Colonic mucosa (tissue), 4 donors: ENCODE data around the gene ACOX3. TPM values are rescaled to one million over a fixed set of nuclear protein-coding genes. Genes with fewer than 3 reads are reported as not detected.
"Not testable (repeated sequence)": the region's sequence is repeated elsewhere in the genome, so short reads cannot be mapped to it uniquely, and the experiment has no call there.

Source experiments
- DNase-seq: peaks from one replicate; pipeline ENCODE4 v3.0.0-alpha.2; 2020
- H3K27ac ChIP-seq: fragments of 200-600 bp; one replicate; pipeline ENCODE4 v1.8.0; 2021
- H3K27me3 ChIP-seq: fragments of 200-600 bp; one replicate; pipeline ENCODE4 v1.8.0; 2021
- H3K36me3 ChIP-seq: fragments of 200-600 bp; one replicate; pipeline ENCODE4 v1.8.0; 2021
- H3K4me1 ChIP-seq: fragments of 200-600 bp; one replicate; pipeline ENCODE4 v1.8.0; 2021; ENCODE audit warnings: mild to moderate bottlenecking
- H3K4me3 ChIP-seq: fragments of 200-600 bp; one replicate; pipeline ENCODE4 v1.8.0; 2021
- H3K9ac ChIP-seq, 2 donors: one replicate each; pipeline ENCODE4 v1.7.0; 2013; ENCODE audit warnings: control low read depth in 2 of 2, low read depth in 2 of 2, low read length in 2 of 2
- H3K9me3 ChIP-seq: fragments of 200-600 bp; one replicate; pipeline ENCODE4 v1.8.0; 2021
- CTCF ChIP-seq: fragments of 200-600 bp; IDR thresholded peaks from one replicate; pipeline ENCODE4 v1.8.0; 2022; ENCODE audit warnings: antibody characterized with exemption, mild to moderate bottlenecking
- intact Hi-C: fragments of 100-400 bp; cut with DNase I; formaldehyde crosslinking; loops from one replicate; pipeline ENCODE4 v1.14.1; 2022
- total RNA-seq, 2 donors: library from RNA; stranded (reverse); fragmentation: NEBNext Ultra II Directional in 1 of 2; extraction: Animal tissue kit (Norgen Biotek cat#: 25700) in 1 of 2; gene quantifications; one replicate each; pipeline ENCODE4 v1.2.1, GENCODE V29; 2021
- donor health status: healthy.
- donor health status: DM: no; HTN: no; CAD: no.
- donor health status: DM: no; HTN: no; CAD: no.

The ACOX3 gene
- total RNA-seq, result 10 to 100 TPM; 19.9 to 26.1 TPM

GRCh38 chr4:8440492-8441311, at the start of gene ACOX3, which contains the start of gene TRMT44:
Gene ACOX3, minus strand, starts transcription at chr4:8440723. Its CDS starts 24,202 bp downstream, at chr4:8416521.
Gene TRMT44, plus strand, starts transcription at chr4:8440777. Its CDS starts 46 bp downstream, at chr4:8440823.
- peaks cover 9% of the 10 kb centered on the region for H3K4me1 ChIP-seq
- H3K27me3 ChIP-seq, result no peaks in the 10 kb centered on the region
- H3K27ac ChIP-seq, result peak within 1 kb of the TSS; percentile 92
- DNase-seq, result peak; percentile 95
- H3K4me3 ChIP-seq, result peak within 1 kb of the TSS; percentile 99
- H3K9ac ChIP-seq, result peak within 1 kb of the TSS; percentile 75 to 91
- no peak for TF ChIP-seq CTCF
- intact Hi-C loops, result no loop called here
- H3K9me3 ChIP-seq, result no peaks in the 10 kb centered on the region
- no peaks in the 10 kb centered on the region for H3K36me3 ChIP-seq

GRCh38 chr4:8488791-8489369, 48.4 kb upstream of the ACOX3 start:
- Histone ChIP-seq H3K27me3 (no peaks in the 10 kb centered on the region), H3K9me3 (no peaks in the 10 kb centered on the region), H3K4me1 (no peaks in the 10 kb centered on the region), H3K27ac (no peak overlapping the region), H3K4me3 (no peak overlapping the region), H3K9ac (no peak overlapping the region), H3K36me3 (no peaks in the 10 kb centered on the region)
- TF ChIP-seq CTCF, result no peak
- intact Hi-C loops, result no loop called here
- DNase-seq, result no peak

- H3K4me3 ChIP-seq, H3K9me3 ChIP-seq, intact Hi-C loops, H3K4me1 ChIP-seq, H3K27ac ChIP-seq, DNase-seq, H3K36me3 ChIP-seq, H3K27me3 ChIP-seq, H3K9ac ChIP-seq: not testable (repeated sequence)
Observed at GRCh38 chr4:8486643-8487042, 46.1 kb upstream of the ACOX3 start.

GRCh38 chr4:8480221-8480620, 39.7 kb upstream of the ACOX3 start:
- Histone ChIP-seq H3K9ac (no peak overlapping the region), H3K27me3 (no peaks in the 10 kb centered on the region), H3K27ac (no peak overlapping the region), H3K4me1 (no peaks in the 10 kb centered on the region), H3K36me3 (no peaks in the 10 kb centered on the region), H3K4me3 (no peak overlapping the region), H3K9me3 (no peaks in the 10 kb centered on the region)
- no peak for DNase-seq
- no peak for TF ChIP-seq CTCF
- intact Hi-C loops, result no loop called here

- no peak for TF ChIP-seq CTCF
- intact Hi-C loops, result no loop called here
- no peaks in the 10 kb centered on the region for H3K9me3 ChIP-seq
Observed at GRCh38 chr4:8478801-8479744, 38.5 kb upstream of the ACOX3 start.

More at GRCh38 chr4:8478801-8479744, 38.5 kb upstream of the ACOX3 start:
- Histone ChIP-seq H3K27ac (no peak overlapping the region), H3K9ac (no peak overlapping the region), H3K4me3 (no peak overlapping the region), H3K36me3 (no peaks in the 10 kb centered on the region), H3K27me3 (no peaks in the 10 kb centered on the region), H3K4me1 (no peaks in the 10 kb centered on the region)
- DNase-seq, result no peak
